Stimulated activated CD8-positive, alpha-beta memory T cell treated with anti-CD3 and anti-CD28 coated beads, Interleukin-7, amount 100 ng/mL, for 1 hour (primary cell): ENCODE measurements around the gene SOX6.
"Not testable (repeated sequence)": the region's sequence is repeated elsewhere in the genome, so short reads cannot be mapped to it uniquely, and the experiment has no call there.

ENCODE experiments used
- DNase-seq, 2 donors: peaks; one replicate each; pipeline ENCODE4 v3.0.0-alpha.2; 2020; ENCODE audit warnings: low read depth in 2 of 2

The SOX6 gene

DNA sequence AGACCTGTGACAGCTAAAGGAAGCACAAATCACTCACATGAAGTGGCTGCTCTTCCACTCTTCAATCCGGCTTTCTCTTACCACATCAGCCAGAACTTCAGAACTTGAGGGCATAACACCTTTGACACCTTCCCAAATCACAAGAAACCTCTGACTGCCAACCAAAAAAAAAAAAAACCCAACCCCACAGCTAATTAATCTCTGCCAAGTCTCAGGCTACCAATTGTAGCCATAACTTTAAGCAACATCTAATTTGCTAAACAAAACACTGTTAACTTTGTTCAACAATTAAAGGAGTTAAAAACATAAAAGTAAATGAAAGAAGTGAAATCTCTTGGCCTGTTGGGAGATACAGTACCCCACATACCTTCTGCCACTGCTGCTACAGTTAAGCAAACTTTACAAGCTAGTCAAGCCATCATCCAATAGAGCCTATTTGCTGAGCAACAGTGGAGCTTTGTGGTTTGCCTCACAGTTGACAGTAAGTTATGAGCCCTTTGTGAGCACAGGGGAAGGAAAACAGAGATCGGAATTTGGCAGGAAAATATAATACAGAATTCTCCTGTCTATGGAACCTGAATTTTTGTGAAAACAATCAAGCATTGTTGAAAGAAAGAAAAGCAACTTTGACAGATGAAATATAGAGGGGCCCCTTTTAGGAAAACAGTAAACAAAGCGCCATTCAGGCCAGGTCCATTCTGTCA lies at the start of gene SOX6:
Gene SOX6 (minus strand): TSS at position 490 of the 704 bp plus-strand sequence. CDS start 15,298 bp downstream, outside the sequence.
- DNase-seq = no peak

GRCh38 chr11:16404781-16405285 lies 48.5 kb upstream of the SOX6 start:
- no peak for DNase-seq

DNA sequence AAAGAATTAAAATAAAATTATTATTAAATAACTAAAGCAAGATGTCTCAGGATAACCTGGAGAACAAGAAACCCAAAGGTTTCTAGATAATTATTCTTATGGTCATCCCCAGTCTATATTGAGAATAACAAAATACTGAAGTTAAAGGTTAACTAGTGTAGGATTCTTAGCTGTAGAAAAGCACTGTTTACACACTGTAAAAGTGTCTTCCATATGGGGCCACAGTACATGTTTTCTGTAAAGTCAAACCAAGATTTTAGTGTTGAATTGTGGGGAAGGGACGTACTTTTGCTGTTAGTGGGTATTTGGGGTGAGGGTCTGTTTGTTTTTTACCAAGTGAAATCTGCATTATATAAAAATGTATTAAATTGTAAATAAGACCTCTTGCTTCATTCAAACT lies 47.5 kb upstream of the SOX6 start:
- no peak for DNase-seq

- no peak for DNase-seq
Observed at GRCh38 chr11:16403448-16403803, 47.1 kb upstream of the SOX6 start.

- no peak for DNase-seq
Observed at GRCh38 chr11:16402654-16403447, 46.5 kb upstream of the SOX6 start.

DNA sequence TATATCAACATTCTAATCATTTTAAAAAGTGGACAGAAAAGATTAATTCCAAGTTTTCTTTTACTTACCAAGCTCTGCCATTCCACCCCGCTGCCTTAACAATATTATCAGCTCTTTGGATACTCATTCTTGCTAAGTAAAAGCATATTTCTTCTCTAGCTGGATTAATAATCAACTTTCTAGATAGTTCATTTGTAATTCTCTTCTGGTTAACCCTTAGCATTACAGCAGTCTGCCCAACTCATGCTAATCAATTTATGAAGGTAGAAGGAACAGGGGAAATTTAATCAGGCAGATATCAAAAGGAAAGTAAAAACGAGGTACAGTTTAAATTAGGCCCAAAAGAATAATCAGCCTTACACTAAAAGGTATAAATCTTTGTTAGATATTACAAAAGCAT lies 41.0 kb upstream of the SOX6 start:
- DNase-seq = no peak

DNA sequence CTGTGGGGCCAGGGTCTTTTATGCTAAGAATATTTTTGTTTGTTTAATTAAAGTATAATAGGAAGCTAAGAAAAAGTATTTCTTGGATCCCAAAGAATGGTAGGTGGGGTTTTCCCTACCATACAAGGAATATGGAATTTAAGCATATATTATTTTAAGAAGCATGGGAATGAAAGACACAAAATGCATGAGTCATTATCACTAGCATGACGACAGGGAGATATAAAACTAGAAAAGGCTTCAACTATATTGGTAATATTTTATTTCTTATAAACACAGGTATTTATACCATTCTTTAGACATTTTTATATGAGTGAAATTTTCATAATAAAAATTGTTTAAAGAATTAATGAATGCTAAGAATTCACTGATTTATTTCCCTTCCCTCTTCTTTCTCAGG lies 39.3 kb upstream of the SOX6 start:
- no peak for DNase-seq

DNA sequence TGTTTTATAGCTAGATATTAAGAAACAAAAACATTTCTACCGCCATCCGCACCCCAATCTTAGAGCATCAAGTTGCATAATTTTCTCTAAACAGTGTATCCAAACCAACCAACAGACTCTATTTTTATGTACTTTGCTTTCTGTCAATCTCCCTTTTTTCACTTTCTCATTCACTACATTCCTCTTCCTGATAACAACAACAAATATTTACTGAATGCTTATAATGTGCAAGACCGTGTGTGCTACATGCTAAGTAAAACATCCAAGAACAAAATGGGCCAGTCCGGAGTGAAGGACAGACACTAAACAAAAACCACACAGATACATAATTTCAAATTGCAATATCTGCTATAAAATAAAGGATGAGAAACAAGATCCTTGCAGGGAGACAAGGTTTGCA lies 38.6 kb upstream of the SOX6 start:
- DNase-seq = no peak

DNA sequence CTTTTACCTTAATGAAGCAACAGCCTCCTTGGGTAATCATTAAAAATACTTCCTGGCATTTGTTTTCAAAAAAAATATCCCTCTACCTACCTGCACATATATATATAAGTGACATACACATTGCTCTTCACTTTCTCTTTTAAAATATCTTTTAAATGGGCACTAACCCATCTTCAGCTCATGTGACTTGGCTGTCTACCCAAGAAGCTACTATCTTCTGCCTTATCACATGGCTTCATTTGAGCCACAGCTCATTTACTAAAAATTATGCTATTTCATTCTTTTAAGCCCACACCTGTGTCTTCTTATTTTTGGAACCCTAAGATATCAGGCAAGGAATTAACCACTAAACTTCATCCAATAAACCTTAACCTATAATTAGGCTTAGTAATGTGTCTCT lies 37.0 kb upstream of the SOX6 start:
- DNase-seq = no peak

DNA sequence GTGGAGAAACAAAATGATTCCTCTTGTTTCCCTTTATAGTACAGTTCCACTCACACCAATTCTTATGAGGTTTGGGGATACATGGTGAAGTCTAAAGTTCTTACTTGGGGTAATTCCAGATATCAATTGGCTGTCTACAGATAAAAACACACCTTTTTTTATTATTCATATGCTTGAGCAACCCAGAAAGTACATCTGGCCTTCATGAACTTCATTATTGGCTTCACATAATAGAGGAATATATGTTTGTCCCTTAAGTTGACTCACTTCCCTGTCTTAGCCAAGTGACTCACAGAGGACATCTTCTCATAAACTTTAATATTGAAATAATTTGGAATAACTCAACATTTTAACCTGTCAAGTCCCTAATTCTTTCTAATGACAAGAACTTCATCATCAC lies 36.3 kb upstream of the SOX6 start:
- DNase-seq = no peak

GRCh38 chr11:16390826-16391225 lies 34.5 kb upstream of the SOX6 start:
- DNase-seq = not testable (repeated sequence)

DNA sequence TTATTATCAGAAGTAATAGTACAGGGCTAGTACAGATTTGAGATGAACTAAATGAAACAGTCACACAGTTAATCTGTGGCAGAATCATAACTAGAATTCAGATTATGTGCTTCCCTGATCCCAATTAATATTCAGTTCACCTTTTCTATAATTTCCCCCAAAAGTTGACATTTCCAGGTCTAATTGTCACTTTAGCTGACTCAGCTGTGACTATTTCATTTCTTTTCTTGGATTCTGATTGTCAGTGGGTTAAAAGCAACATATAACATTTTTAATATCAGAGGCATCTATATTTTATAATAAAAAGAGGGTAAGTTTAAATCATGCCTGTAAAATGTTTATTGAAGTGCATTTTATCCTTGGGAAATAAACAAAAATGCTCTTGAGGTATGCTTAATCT lies 28.8 kb upstream of the SOX6 start:
- no peak for DNase-seq

DNA sequence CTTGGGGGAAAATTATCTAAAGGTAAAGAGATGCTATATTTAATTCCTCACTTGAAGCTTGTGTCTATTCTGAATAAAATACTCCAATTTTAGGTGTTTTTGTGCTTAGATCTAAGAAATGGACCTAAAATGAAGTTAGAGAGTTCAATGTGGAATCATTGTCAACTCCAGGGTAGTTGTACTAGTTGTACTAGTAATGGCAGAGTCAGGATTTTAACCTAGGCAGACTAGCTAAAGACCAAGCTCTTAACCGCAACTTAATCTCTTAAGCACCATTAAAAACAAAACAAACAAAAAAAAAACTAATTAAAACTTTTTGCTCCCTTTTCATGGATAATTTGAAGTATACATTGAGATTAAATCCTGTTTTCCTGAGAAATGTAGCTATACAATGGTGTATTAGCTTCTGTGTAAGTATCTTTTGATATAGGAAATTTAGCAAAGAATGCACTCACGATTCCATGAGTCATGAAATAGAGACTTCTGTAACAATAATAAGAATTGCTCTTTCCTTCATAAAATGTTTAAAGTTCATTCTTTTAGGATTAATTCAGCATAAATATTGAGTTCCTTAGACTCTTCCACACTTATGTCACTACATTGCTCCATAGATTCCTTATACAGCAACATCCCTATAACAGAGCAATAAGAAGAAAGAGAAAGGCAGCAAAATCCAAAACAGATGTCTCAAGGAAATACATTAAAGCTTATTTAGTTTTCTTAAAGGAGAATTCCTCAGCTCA lies 26.5 kb upstream of the SOX6 start:
- no peak for DNase-seq

DNA sequence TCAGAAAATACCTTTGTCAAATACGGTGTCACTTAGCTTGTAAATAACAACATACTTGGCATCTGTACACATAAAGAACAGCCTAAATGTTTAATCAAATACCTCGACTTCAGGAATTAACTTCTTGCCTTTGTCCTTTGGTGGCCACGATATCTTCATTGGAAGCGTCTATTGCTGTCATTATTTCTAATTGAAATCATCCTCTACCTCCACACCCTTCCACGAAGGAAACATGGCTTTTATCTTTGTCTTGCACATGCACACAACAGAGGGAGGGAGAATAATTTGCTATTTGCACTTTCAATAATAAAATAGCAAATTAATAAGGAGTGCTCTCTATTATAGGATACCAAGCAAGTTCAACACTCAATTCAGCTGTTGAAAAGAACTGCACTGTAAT lies 25.8 kb upstream of the SOX6 start:
- DNase-seq = no peak

- no peak for DNase-seq
Observed at GRCh38 chr11:16380941-16381568, 24.7 kb upstream of the SOX6 start.

GRCh38 chr11:16378906-16379305 lies 22.6 kb upstream of the SOX6 start:
- no peak for DNase-seq

DNA sequence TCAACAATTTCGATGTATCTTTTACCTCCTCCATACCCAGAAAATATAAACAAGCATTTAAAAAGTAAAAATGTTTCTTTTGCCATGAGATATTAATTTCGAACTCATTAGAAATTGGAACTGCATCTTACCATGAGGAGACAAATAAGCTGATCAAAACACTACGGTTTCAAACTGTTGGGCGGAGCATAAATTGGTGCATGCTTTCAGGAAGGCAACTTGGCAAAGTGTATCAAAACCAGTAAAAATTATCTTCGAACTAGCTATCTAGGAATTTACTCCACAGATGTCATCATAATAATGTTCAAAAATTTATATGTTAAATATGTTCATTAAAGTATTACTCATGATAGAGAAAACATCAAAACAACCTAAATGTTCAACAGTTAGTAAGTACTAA lies 21.4 kb upstream of the SOX6 start:
- no peak for DNase-seq

GRCh38 chr11:16375664-16376063 lies 19.3 kb upstream of the SOX6 start:
- DNase-seq = not testable (repeated sequence)

DNA sequence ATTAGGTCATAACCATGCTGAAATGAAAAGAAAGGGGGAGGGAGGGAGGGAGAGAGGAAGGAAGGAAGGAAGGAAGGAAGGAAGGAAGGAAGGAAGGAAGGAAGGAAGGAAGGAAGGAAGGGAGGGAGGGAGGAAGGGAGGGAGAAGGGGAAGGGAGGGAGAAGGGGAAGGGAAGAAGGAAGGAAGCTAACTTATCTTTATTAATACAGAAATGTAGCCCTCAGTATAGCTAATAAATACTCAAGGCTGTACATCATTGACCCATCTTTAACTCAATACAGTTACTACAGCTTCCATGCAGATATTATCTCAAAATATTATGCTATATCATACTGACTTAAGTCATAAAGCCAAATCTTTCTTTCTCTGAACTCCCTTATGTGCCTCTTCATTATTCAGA lies 17.4 kb upstream of the SOX6 start:
- no peak for DNase-seq

DNA sequence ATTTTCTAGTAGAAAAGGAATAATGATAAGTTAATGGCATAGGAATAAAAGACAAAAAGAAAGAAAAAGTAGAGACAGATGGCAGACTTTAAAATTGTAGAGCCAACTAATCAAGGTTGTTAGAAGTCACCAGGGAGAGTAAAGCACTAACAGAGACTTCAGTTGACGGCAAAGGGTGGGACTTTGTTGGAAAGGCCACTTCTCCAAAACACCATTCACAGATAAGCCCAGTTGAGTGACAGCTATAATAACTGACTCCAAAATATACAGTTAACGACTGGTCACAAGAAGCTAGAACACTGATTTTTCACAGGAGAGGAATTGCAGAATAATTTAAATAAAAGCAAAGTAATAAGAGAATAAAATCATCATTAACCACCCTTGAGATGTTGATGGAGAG lies 16.0 kb upstream of the SOX6 start:
- DNase-seq = no peak

DNA sequence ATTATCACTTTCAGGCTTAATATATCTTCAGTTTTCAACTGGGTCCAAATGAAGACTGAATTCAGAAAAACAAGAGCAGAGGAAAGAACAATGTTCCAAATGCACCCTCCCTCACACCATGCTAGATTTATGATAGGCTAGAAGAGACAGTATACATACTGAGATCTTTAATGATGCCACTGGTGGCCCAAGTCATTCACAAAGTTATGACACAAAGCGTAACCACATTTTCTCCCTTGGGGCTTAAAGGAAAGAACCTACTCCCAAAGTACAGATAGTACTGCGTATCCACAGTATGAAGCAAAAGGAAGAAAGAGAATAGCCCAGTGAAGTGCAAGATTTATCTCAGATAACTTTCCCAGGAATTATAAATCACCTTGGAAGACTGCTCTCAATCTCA lies 10.9 kb upstream of the SOX6 start:
- DNase-seq = no peak

GRCh38 chr11:16365581-16366228 lies 9.4 kb upstream of the SOX6 start:
- no peak for DNase-seq
